Measurements from ENCODE around the gene POLR2J3.
"Not testable (repeated sequence)": the region's sequence is repeated elsewhere in the genome, so short reads cannot be mapped to it uniquely, and the experiment has no call there.

POLR2J3 gene

DNA sequence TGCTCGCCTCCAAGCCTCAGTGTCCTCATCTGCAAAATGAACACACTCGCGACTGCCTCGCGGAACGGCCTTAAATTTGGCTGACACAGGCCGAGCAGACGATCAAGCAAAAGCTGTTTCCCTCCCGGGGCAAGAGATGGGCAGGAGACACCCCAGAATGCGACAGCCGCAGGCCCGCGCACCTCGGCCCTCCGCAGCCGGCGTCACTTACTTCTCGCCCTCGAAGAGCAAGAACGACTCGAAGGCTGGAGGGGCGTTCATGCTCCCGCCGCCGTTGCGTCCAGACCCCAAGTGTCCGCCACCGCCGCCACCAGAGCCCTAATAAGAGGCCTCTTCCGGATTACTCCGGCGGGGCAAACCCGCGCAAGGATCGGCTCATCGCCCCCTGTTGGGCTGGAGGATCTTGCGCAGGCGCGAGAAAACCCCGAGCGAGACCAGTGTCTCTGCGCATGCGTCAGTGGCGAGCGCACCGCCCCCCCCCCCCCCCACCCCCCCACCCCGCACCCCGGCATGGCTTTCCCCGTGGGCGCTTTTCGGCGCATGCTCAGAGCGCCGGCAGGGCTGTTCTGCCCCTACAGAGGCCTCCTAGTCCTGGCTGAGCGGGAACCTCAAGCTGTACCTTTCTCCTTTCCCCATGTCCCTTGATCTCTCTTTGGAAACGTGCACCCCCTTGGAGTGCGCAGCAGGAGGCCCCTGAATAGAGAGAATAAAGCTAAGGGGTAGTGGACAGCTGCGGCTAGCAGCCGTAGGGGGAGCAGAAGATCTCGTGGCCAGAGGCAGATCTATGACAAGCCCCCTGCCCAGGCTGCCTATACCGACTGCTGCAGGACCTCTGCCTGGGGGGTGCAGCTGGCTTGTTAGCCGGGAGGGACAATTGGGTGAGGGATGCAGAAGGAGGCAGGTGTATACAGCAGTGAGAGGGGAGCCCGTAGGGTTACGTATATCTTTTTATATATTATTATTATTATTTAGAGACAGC lies at the start of gene POLR2J3:
Gene POLR2J3, minus strand, starts transcription at position 323 of the 979 bp plus-strand sequence. Its CDS starts 62 bp downstream, at position 261.
- DNase-seq (ENCODE audit: low read depth in 3 of 3): peak; percentile 99 to 100 (median 100)

DNA sequence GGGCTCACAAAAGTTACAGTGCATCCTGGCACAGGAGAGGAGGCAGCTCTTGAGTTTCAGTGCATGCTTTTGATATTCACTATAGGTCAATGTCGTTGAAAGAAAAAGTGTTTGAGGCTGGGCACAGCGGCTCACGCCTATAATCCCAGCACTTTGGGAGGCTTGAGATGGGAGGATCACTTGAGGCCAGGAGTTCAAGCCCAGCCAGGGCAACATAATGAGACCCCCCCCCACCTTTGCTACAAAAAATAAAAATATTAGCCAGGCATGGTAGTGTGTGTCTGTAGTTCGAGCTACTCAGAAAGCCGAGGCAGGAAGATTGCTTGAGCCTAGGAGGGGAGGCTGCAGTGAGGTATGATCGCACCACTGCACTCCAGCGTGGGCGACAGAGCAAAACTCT lies 45.7 kb upstream of the POLR2J3 start:
- not testable (repeated sequence) for DNase-seq (ENCODE audit: low read depth in 3 of 3)

DNA sequence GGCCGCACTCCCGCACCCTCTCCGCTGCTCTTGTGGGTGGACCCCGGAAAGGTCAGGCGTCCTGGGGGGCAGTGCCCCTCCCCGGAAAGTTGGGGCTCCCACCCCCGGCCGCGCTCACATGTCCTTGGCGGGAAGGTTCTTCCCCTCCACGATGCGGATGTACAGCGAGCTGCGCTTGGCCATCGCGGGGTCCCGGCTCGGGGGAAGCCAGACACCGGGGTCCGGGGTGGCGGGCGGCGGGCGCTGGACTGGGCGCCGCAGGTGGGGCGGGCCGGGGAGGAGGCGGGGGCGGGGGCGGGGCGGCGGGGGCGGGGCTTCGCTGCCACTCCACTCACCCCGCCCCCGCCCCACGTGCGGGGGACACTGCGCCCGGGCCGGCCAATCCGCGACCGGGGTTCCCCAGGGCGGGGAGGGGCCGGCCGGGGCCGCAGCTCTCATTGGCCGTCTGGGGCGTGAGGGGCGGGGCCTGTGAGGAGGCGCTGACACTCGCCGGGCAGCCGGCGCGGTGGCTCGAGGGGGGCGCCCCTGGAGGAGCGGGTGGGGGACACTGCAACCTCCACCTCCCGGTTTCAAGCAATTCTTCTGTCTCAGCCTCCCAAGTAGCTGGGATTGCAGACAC lies 44.2 kb upstream of the POLR2J3 start, which contains the start of gene RASA4:
Gene RASA4, minus strand, starts transcription at position 250 of the 619 bp plus-strand sequence. Its CDS starts 67 bp downstream, at position 183.
- peak in 1 of 3 experiments; percentile 7 for DNase-seq (ENCODE audit: low read depth in 3 of 3)

DNA sequence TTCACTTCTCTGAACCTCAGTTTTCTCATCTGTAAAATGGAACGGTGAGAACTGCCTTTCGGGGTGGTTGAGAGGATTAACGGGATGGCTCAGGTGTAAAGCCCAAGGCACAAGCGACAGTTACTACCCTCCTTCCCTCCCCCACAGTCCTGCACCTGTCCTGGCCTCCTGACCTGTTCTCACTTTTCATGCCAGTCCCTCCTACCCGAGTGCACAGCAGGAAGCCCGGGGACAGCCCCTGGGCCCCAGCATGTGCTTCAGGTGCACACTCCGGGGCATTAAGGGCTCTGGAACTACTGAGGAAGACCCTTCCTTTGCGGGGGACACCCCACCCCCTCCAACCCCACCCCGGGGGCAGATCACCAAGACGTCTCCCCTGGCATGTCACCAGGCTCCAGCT lies 43.5 kb upstream of the POLR2J3 start:
- not testable (repeated sequence) for DNase-seq (ENCODE audit: low read depth in 3 of 3)

DNA sequence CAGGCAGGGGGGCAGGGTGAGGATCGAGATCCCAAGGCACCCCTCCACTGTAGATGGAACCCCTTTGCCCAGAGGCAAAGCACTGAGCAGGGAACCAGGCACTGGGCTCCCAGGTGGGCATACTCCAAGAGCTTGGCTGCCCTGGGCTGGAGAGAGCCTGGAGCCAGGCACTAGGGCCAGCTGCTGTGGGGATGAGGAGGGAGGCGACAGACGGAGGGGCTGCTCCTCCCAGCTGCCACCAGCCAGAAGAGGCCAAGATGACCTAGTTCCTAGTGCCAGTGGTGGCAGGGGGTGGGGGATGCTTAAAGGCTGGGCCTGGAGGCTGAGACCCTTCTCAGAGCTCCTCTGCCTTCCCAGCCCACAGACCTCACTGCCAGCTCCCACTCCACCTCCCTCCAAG lies 42.5 kb upstream of the POLR2J3 start:
- not testable (repeated sequence) for DNase-seq (ENCODE audit: low read depth in 3 of 3)

DNA sequence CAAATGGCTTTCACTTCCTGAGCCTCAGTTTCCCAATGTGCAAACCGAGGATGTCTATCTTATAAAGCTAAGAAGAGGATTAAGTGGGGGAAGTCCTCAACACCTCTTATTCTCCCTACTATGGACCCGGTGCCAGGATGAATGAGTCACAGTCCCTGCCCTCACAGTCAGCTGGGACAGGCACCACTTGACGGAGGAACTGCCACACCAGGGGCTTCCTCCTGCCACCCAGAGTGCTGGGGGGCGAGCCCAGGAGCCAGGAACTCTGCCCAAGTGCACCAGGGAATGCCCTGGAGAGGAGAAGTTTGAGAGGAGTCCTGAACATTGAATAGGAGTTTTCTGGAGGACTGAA lies 41.9 kb upstream of the POLR2J3 start:
- not testable (repeated sequence) for DNase-seq (ENCODE audit: low read depth in 3 of 3)

DNA sequence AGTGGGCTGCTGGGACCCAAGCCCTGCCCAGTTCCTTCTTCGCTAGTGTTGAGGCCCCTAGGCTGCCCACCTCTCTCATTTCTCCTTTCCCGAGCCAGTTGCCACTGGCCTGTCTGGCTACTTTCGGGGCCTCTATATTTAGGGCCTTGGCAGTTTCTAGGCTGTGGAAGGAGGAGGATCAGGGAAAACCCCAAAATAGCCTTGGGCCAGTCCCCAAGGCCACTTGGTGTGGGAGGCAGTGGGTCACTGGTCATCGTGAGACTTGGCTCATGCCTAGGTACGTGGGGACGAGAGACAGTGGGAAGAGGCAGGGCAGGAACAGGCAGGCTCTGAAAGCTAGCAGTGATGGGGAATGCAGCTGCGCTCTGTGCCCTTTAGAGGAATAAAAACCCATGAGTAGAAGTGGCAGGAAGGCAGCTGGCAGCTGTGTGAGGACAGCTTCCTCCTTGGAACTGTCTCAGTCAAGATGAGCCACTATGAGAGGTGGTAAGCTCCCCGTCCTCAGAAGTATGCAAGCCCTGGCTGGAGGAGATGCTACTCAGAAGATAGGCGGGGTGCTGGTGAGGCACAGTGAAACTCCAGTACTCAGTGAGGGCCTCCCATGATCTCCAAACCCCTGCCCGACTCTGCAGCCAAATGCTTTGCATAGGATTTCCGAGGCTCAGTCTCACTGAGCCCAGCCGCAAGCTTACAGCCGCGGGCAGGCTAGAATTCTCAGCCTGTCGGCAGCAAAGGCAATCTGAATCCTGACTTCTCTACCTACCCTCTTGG lies 41.4 kb upstream of the POLR2J3 start:
- DNase-seq (ENCODE audit: low read depth in 3 of 3): not testable (repeated sequence)

DNA sequence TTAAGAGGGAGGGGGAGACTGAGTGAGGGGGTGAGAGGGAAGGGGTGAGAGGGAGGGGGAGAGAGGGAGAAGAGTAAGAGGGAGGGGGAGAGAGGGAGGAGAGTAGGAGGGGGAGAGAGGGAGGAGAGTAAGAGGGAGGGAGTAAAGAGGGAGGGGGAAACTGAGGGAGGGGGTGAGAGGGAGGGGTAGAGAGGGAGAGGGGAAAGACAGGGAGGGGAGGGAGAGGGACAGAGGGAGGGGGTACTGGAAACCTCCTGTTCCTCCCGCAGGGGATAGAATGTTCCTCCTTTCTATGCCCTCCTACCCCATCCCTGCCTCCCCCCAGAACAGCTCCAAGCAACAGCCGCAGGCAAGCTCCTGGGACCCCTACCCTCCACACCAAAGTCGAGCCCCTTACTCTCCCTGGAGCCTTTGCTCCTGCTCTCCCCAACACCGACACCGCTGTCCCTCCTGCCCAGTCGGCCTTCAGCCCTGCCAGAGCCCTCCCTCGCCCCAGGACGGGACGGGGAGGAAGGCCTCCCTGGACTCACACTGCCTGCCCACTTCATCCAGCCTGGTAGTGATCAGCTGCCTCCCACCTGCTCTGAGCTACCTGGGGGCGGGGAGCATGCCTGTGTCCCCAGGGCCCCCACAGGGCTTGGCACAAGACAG lies 39.4 kb upstream of the POLR2J3 start:
- DNase-seq (ENCODE audit: low read depth in 3 of 3): not testable (repeated sequence)

DNA sequence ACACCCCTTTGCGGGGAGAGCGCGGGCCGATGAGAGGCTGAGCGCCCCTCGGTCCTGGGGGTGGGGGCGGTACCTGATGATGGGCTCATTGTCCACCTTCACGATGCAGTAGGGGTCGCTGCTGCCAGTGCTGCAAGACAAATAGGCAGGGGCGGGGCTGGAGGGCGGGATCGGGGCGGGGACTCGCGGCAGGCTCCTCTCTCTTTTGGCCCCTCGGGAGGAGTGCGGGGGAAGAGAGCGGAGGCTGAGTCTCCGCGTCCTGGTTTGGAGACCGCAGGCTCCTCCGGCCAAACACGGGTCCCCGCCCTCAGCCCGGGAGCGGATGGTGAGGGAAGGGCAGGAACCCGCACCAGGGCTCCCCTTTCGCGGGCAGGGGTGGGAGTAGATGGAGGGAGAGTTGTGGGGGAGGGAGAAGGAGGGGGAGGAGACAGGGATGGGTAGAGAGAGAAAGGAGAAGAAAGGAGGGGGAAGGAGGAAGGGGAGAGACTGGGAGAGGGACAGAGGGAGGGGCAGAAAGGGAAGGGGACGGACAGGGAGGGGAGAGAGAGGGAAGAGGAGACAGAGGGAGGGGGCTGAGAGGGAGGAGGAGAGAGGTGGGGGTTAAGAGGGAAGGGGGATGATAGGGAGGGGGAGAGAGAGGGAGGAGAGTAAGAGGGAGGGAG lies 38.8 kb upstream of the POLR2J3 start:
- DNase-seq (ENCODE audit: low read depth in 3 of 3): not testable (repeated sequence)

DNA sequence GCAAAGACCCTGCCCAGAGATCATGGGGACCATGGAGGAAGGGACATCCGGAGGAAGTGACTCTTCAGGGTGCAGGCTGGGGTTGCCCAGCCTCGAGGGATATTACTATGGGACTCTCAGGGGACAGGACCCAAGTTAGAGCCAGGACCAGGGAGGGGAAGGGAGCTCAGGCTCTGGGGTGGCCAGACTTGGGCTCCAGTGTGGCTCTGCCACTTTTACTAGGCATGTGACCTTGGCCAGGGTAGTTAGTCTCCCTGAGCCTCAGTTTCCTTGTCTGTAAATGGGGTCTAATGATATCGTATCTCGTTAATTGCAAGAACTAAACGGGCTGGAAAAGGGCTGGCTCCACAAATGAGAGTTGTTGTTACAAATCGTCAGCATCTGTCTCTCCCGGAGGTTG lies 38.1 kb upstream of the POLR2J3 start:
- not testable (repeated sequence) for DNase-seq (ENCODE audit: low read depth in 3 of 3)

DNA sequence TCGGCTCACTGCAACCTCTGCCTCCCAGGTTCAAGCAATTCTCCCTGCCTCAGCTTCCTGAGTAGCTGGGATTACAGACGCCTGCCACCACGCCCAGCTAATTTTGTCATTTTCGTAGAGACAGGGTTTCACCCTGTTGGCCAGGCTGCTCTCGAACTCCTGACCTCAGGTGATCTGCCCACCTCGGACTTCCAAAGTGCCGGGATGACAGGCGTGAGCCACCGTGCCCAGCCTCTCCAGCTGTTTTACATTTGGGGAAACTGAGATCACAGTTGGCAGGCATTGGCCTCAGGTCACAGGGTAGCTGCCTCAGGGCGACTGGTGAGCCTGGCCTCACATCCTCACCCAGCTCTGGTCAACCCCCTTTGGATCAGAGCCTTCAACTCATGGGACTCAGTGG lies 37.4 kb upstream of the POLR2J3 start:
- not testable (repeated sequence) for DNase-seq (ENCODE audit: low read depth in 3 of 3)

DNA sequence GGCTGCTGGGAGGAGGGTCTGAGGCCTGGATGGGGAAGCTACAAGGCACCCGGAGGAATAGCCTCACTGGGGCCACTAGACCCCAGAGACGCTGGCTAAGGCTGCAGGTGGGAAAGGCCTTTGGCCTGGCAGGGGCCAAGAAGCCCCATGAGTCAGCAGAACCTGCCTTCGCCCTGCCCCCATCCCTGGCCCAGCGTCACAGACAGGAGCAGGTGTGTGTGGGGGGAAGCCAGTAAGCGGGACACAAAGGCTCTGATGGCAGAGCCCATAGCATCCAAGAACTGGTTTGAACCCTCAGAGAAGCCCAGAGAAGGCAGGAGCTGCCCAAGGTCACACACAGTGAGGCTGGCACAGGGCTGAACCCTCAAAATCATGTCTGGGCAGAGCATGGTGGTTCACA lies 34.5 kb upstream of the POLR2J3 start:
- DNase-seq (ENCODE audit: low read depth in 3 of 3): not testable (repeated sequence)

DNA sequence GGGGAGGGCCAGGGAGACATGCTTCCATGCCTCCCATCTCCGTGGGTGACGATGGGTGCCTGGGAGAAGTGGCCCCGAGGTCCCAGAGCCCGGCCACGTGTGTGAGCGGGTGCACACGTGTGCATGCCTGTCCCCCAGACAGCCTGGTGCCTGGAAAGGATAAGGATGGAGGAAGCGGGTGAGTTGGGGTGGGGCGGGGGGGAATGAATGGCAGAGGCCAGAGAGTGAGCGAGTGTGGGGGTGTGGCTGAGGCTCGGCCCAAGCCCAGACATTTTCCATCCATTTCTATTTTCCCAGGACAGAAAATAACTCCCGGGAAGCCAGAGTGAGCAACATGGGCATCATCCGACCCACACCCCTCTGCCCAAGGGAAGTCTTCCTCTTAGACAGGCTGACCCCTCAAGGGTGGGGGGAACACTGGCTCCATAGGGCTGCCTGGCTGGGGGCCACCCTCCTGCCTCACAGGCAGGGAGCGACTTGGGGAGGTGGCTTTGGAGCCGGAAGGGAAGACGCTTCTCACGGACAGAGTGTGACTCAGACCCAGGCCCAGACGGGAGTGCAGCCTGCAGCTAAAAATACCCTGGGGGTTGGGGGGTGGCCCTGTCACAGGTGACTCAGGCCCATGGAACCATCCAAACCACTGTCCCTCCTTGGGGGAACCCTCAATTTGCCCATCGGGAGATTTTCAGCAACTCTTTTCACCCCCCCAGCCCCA lies 32.2 kb upstream of the POLR2J3 start:
- not testable (repeated sequence) for DNase-seq (ENCODE audit: low read depth in 3 of 3)

DNA sequence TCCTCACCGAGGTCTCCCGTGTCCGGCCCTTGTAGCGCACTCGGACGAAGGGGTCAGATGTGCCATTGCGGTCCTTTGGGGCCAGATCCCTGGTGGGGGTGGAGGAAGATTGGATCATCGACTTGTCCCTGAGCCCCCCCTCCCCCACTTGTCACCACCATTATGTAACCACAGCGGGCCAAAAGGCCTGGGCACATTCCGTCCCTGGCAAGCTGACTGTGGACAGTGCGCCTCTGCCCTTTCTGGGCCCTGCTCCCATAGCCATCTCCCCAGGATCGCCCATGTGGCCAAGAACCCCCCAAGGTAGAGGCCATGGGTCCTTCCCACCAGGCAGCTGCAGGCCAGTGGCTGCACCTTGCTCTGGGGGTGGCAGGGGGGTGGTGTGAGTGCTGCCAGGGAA lies 29.9 kb upstream of the POLR2J3 start:
- DNase-seq (ENCODE audit: low read depth in 3 of 3): not testable (repeated sequence)

DNA sequence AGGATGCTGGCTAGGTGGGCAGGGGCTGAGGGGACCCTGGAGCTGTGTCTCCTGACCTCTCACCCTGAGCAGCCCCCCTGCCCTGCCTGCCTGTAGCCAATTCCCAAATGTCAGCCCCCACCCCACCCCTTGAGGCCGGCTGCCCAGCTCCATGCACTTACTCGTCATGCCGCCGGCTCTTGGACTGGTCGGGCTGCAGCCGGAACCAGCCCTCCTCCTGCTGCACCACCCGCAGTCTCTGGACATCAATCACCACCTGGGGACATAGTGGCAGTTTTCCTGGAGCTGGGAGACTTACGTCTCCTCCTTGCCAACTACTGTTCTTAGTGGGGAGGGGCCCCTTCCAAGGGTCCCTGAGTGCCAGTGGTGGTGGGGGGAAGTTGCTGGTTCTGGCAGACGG lies 27.3 kb upstream of the POLR2J3 start:
- not testable (repeated sequence) for DNase-seq (ENCODE audit: low read depth in 3 of 3)

DNA sequence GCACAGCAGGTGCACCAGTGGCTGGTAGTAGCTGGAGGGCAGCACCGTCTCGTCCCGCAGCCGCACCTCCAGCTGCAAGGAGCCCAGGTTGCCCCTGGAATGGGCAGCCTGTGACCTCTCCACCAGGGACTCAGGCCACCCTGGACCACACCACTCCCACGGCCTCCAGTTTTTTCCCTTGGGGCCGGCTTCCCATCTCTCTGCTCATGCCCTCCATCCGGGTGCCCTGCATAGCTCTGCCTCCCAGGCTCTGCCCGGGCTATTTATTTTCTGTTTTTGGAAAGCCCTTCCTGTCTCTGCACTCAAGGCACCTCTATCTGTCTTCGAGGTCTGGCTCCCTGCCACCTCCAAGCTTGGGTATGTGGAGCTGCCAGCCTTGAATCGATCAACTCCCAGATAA lies 23.7 kb upstream of the POLR2J3 start:
- DNase-seq (ENCODE audit: low read depth in 3 of 3): not testable (repeated sequence)

DNA sequence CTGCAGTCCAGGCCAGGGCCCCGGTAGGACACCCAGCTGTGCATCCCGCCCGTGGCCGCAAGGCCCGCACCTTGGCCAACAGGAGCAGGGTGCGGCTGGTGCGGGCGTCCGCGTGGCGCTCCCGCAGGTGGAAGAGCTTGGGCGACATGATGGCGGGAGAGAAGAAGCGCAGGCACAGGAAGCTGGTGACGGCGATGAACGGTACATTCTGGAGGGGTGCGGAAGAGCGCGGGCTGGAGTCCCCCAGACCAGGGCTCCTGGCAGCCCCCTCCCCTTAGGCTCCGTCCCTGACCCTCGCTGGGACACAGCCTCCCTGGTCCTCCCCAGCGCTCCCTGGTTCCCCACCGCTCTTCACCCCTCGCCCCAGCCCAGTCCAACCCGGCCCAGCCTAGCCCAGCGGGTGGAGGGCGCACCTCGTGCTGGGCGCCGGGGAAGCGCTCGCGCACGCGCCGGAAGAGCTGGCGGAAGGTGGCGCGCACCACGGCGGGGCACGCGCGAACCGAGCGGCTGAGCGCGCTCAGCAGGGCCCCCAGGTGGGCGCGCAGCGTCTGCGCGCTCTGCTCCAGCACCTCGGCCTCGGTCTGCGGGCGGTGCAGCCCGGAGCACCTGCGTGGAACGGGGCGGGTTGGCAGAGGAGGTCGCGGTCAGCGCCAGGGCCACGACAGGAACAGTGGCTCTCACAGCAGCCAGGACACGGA lies 21.4 kb upstream of the POLR2J3 start:
- not testable (repeated sequence) for DNase-seq (ENCODE audit: low read depth in 3 of 3)

DNA sequence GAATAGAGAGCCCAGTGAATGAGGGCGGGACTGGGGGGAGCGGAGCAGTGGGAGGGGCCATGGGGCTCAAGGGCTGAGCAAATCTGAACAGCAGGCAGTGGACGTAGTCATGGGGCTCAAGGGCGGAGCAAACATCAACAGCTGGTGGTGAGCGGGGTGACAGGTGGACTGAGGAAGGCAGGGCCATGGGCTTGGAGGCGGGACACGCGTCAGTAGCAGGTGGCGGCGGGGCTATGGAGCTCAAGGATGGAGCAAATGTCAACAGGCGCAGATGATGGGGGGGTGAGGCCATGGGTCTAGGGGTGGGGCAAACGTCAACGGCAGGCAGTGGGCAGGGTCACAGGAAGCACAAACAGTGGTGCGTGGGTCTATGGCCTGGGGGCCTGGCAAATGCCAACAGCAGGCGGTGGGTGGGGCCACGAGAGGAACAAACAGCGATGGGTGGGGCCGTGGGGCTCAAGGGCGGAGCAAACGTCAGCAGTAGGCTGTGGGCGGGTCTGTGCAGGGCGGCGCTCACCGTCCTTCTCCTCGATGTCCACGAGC lies 20.2 kb upstream of the POLR2J3 start:
- peak in 1 of 3 experiments; percentile 39 for DNase-seq (ENCODE audit: low read depth in 3 of 3)

DNA sequence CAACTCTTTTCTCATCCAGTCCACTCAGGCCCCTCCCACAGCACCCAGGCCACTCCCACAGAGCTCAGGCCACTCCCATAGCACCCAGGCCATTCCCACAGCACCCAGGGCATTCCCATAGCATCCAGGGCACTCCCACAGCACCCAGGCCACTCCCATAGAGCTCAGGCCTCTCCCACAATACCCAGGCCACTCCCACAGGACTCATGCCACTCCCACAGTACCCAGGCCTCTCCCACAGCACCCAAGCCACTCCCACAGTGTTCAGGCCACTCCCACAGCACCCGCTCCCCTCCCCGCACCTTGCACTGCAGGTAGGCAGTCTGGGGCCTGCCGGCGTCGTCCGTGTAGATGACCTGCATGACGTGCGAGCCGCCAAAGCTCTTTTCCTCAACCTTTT lies 17.5 kb upstream of the POLR2J3 start:
- not testable (repeated sequence) for DNase-seq (ENCODE audit: low read depth in 3 of 3)
